SK-N-SH treated with all-trans-retinoic acid at 6 μM for 48 hours (cell line): ENCODE results near the gene PER1.

Source experiments
- ATAC-seq: fragments of 200-7000 bp; cut with Tn5 transposase; 3 replicates; pipeline ENCODE4 v1.9.1; 2020; ENCODE audit warnings: mild to moderate bottlenecking, moderate library complexity
- BACH2 ChIP-seq: fragments of 250-450 bp; sonication (Bioruptor Pico); IDR thresholded peaks from 2 replicates; pipeline ENCODE4 v1.9.0; 2021; ENCODE audit warnings: mild to moderate bottlenecking, borderline replicate concordance
- CSDC2 ChIP-seq: fragments of 250-450 bp; sonication (Bioruptor Pico); IDR thresholded peaks from 2 replicates; pipeline ENCODE4 v1.5.0; 2020; ENCODE audit warnings: mild to moderate bottlenecking, moderate library complexity
- ESRRG ChIP-seq: fragments of 250-450 bp; sonication (Bioruptor Pico); IDR thresholded peaks from 2 replicates; pipeline ENCODE4 v1.6.1; 2021; ENCODE audit warnings: mild to moderate bottlenecking
- GLIS3 ChIP-seq: fragments of 250-450 bp; sonication (Bioruptor Pico); IDR thresholded peaks from 2 replicates; pipeline ENCODE4 v1.5.0; 2020; ENCODE audit warnings: mild to moderate bottlenecking, moderate library complexity
- ISL1 ChIP-seq: fragments of 250-450 bp; sonication (Bioruptor Pico); IDR thresholded peaks from 2 replicates; pipeline ENCODE4 v2.1.2; 2022; ENCODE audit warnings: mild to moderate bottlenecking, moderate library complexity
- PPARA ChIP-seq: fragments of 250-450 bp; sonication (Bioruptor Pico); IDR thresholded peaks from 2 replicates; pipeline ENCODE4 v1.5.0; 2020; ENCODE audit warnings: mild to moderate bottlenecking, borderline replicate concordance
- RARB ChIP-seq: fragments of 250-450 bp; sonication (Bioruptor Pico); IDR thresholded peaks from 2 replicates; pipeline ENCODE4 v1.8.0; 2021; ENCODE audit warnings: mild to moderate bottlenecking, moderate library complexity
- SNAI2 ChIP-seq: fragments of 250-450 bp; sonication (Bioruptor Pico); IDR thresholded peaks from 2 replicates; pipeline ENCODE4 v1.5.0; 2020; ENCODE audit warnings: mild to moderate bottlenecking, moderate library complexity
- TCF4 ChIP-seq: fragments of 250-450 bp; sonication (Bioruptor Pico); IDR thresholded peaks from 2 replicates; pipeline ENCODE4 v1.8.0; 2021; ENCODE audit warnings: mild to moderate bottlenecking, moderate library complexity, borderline replicate concordance
- ZFP3 ChIP-seq: fragments of 250-450 bp; sonication (Bioruptor Pico); IDR thresholded peaks from 2 replicates; pipeline ENCODE4 v1.5.0; 2020; ENCODE audit warnings: mild to moderate bottlenecking, moderate library complexity
- ZFP30 ChIP-seq: fragments of 450-650 bp; formaldehyde crosslinking; IDR thresholded peaks from 2 replicates; pipeline ENCODE4 v1.5.0; 2022; ENCODE audit warnings: mild to moderate bottlenecking, moderate library complexity
- ZNF565 ChIP-seq: fragments of 450-650 bp; formaldehyde crosslinking; conservative IDR thresholded peaks from 2 replicates; pipeline ENCODE4 v1.5.0; 2020; ENCODE audit warnings: low read depth, mild to moderate bottlenecking, moderate library complexity
- ZNF70 ChIP-seq: fragments of 450-650 bp; formaldehyde crosslinking; IDR thresholded peaks from 2 replicates; pipeline ENCODE4 v1.5.0; 2020; ENCODE audit warnings: mild to moderate bottlenecking, moderate library complexity
- ZNF8 ChIP-seq: fragments of 450-650 bp; formaldehyde crosslinking; IDR thresholded peaks from 2 replicates; pipeline ENCODE4 v1.5.0; 2020; ENCODE audit warnings: mild to moderate bottlenecking, moderate library complexity
- TF ChIP-seq, protein P1 (sequence below): fragments of 250-450 bp; sonication (Bioruptor Pico); IDR thresholded peaks from 2 replicates; pipeline ENCODE4 v1.5.1; 2020; ENCODE audit warnings: low read depth, mild to moderate bottlenecking, moderate library complexity
- TF ChIP-seq, protein P2 (sequence below): fragments of 250-450 bp; sonication (Bioruptor Pico); IDR thresholded peaks from 2 replicates; pipeline ENCODE4 v1.8.0; 2021; ENCODE audit warnings: low read depth, mild to moderate bottlenecking, moderate library complexity, borderline replicate concordance
- TF ChIP-seq, protein P3 (sequence below): fragments of 250-450 bp; sonication (Bioruptor Pico); IDR thresholded peaks from 2 replicates; pipeline ENCODE4 v1.8.0; 2020; ENCODE audit warnings: mild to moderate bottlenecking, moderate library complexity, borderline replicate concordance

PER1 gene

DNA sequence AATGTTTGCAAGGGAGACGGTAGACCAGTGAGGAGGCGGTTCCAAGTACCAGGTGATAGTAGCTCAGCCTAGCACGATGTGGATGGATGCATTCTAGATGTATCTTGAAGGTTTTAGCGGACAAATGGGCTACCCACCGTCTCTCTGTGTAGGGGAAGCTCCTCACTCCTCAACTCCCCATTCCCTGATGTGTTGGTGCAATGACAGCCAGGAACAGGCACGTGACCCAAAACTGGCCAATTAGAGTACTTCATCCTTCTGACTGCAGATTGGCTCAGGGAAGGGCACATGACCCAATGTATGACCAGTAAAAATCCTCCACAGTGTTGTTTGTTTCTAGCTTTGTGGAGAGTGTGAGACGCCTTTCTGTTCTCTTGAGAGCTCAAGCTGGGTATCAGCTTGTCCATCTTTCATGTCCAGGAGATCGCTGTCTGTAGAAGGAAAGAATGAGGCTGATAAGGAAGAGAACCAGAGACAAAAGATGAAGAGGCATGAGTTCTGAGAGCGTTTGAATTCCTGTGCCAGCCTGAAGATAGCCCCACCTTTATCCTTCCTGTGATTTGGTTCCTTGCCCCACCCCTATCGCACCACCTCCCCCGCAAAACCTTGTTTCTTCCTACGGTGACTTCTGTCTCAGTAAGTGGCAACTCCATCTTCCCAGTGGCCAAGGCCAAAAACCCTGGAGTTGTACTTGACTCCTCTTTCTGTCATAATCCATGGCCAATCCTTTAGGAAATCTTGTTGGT is 40.0 kb upstream of the PER1 start (continued):
- TF ChIP-seq, protein P1, sequence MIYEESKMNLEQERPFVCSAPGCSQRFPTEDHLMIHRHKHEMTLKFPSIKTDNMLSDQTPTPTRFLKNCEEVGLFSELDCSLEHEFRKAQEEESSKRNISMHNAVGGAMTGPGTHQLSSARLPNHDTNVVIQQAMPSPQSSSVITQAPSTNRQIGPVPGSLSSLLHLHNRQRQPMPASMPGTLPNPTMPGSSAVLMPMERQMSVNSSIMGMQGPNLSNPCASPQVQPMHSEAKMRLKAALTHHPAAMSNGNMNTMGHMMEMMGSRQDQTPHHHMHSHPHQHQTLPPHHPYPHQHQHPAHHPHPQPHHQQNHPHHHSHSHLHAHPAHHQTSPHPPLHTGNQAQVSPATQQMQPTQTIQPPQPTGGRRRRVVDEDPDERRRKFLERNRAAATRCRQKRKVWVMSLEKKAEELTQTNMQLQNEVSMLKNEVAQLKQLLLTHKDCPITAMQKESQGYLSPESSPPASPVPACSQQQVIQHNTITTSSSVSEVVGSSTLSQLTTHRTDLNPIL (CRISPR knock-in tag), result no peak
- TF ChIP-seq ZFP3 (CRISPR knock-in tag) (no peak), ESRRG (CRISPR knock-in tag) (no peak), SNAI2 (no peak), ZNF70 (CRISPR knock-in tag) (no peak), ISL1 (CRISPR knock-in tag) (no peak), ZNF565 (CRISPR knock-in tag) (no peak), ZFP30 (CRISPR knock-in tag) (no peak), ZNF8 (CRISPR knock-in tag) (no peak), GLIS3 (CRISPR knock-in tag) (no peak), CSDC2 (no peak)
- TF ChIP-seq, protein P2, sequence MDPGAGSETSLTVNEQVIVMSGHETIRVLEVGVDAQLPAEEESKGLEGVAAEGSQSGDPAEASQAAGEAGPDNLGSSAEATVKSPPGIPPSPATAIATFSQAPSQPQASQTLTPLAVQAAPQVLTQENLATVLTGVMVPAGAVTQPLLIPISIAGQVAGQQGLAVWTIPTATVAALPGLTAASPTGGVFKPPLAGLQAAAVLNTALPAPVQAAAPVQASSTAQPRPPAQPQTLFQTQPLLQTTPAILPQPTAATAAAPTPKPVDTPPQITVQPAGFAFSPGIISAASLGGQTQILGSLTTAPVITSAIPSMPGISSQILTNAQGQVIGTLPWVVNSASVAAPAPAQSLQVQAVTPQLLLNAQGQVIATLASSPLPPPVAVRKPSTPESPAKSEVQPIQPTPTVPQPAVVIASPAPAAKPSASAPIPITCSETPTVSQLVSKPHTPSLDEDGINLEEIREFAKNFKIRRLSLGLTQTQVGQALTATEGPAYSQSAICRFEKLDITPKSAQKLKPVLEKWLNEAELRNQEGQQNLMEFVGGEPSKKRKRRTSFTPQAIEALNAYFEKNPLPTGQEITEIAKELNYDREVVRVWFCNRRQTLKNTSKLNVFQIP (CRISPR knock-in tag), result no peak

DNA sequence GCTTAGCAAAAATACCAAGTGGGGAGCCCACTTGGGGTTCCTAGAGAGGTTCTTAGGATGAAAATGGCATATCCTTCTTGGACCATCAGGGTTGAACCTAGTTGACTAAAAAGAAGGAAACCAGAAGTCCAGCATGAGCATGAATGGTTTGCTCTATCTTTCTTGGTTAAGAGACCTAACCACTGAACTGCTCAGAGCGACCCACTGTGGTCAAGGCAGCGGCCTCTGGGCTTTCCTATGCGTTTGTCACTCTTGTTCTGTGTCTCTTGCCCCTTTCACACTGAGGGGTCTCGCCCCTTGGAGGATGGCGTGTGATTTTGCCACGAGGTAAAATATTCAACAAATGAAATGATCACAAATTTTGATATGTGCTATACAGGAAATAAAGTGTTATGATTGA is 38.3 kb upstream of the PER1 start:
- TF ChIP-seq RARB (CRISPR knock-in tag), result no peak
- no peak for TF ChIP-seq ISL1 (CRISPR knock-in tag)
- no peak for TF ChIP-seq ZFP30 (CRISPR knock-in tag)
- no peak for TF ChIP-seq CSDC2
- TF ChIP-seq TCF4, result no peak
- TF ChIP-seq, protein P3, sequence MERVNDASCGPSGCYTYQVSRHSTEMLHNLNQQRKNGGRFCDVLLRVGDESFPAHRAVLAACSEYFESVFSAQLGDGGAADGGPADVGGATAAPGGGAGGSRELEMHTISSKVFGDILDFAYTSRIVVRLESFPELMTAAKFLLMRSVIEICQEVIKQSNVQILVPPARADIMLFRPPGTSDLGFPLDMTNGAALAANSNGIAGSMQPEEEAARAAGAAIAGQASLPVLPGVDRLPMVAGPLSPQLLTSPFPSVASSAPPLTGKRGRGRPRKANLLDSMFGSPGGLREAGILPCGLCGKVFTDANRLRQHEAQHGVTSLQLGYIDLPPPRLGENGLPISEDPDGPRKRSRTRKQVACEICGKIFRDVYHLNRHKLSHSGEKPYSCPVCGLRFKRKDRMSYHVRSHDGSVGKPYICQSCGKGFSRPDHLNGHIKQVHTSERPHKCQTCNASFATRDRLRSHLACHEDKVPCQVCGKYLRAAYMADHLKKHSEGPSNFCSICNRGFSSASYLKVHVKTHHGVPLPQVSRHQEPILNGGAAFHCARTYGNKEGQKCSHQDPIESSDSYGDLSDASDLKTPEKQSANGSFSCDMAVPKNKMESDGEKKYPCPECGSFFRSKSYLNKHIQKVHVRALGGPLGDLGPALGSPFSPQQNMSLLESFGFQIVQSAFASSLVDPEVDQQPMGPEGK (CRISPR knock-in tag), result no peak
- TF ChIP-seq GLIS3 (CRISPR knock-in tag), result no peak
- no peak for TF ChIP-seq ZNF8 (CRISPR knock-in tag)
- TF ChIP-seq, protein P1 (CRISPR knock-in tag), result no peak
- TF ChIP-seq PPARA, result no peak
- no peak for TF ChIP-seq ZFP3 (CRISPR knock-in tag)
- TF ChIP-seq ZNF70 (CRISPR knock-in tag), result no peak
- ATAC-seq, result no peak

DNA sequence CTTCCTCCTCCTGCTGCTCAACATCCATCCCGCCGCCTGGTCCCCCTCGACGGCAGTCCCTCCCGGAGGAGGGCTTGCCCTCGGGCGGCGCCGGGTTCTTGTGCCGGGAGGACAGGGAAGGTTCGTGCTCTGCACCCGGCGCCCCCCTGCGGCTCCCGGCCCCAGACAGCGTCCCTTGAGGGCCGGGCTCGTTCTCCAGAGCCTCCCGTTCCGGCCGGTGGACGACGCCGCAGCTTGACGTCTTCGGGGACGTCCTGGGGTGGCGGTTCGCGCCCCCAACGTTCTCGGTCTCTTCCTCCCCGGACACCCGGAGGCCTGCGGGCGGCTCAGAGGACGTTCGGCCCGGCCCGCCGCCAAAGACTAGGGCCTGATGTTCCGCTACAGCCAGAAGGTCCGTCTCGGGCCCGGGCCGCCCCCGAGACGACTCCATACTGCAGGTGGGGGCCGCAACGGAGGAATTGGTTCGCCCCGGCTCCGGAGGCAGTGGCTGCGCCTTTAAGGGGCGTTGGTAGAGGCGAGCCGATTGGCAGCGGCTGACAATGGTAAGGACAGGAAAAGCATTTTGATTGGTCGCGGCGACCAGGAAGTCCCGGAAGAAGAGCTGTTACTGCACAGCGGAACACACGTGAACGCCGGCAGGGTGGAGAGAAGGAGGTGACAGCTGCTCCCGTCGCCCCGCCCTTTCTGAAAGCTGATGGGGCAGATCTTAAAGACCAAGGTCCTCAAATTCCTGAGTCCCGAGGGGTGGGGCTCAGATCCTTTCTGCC is 37.7 kb upstream of the PER1 start, which contains the start of gene BORCS6:
Gene BORCS6 (minus strand): TSS at position 470 of the 767 bp plus-strand sequence. CDS start 40 bp downstream, at position 430.
- ATAC-seq, result peak; percentile 70
- TF ChIP-seq ZFP3 (CRISPR knock-in tag) (0 out of 2 replicates have a peak, but pooled peaks have one; percentile 32), RARB (CRISPR knock-in tag) (no peak), ZNF70 (CRISPR knock-in tag) (no peak), BACH2 (CRISPR knock-in tag) (no peak), PPARA (no peak)
- TF ChIP-seq, protein P3 (CRISPR knock-in tag), result peak; percentile 74; the same call in 1 of the 2 replicates
- TF ChIP-seq, protein P2 (CRISPR knock-in tag), result no peak
